KMS-11 (cell line): Measurements from ENCODE around the gene USP17L12.
"Not testable (repeated sequence)": the region's sequence is repeated elsewhere in the genome, so short reads cannot be mapped to it uniquely, and the experiment has no call there.

ENCODE experiments used
- H2AFZ ChIP-seq: fragments of 200-600 bp; sonication (generic); 2 replicates; pipeline ENCODE4 v1.6.1; 2016; ENCODE audit warnings: antibody characterized with exemption, mixed run types, low read depth
- H3K27ac ChIP-seq: fragments of 200-600 bp; sonication (generic); 2 replicates; pipeline ENCODE4 v1.6.1; 2016; ENCODE audit warnings: mild to moderate bottlenecking, mixed run types
- H3K27me3 ChIP-seq: fragments of 200-600 bp; sonication (generic); 2 replicates; pipeline ENCODE4 v1.6.1; 2017; ENCODE audit warnings: mild to moderate bottlenecking, low read depth, mixed run types, moderate library complexity; ENCODE audit not compliant: insufficient read depth
- H3K36me3 ChIP-seq: fragments of 200-600 bp; sonication (generic); 2 replicates; pipeline ENCODE4 v1.6.1; 2017; ENCODE audit warnings: mild to moderate bottlenecking, mixed run types; ENCODE audit not compliant: insufficient read depth
- H3K4me1 ChIP-seq: fragments of 200-600 bp; sonication (generic); 2 replicates; pipeline ENCODE4 v1.6.1; 2016; ENCODE audit warnings: mild to moderate bottlenecking, low read depth, mixed run types; ENCODE audit not compliant: poor library complexity, severe bottlenecking
- H3K4me2 ChIP-seq: fragments of 200-600 bp; sonication (generic); 2 replicates; pipeline ENCODE4 v1.7.0; 2016; ENCODE audit warnings: mild to moderate bottlenecking, mixed run types
- H3K4me3 ChIP-seq: fragments of 200-600 bp; sonication (generic); IDR thresholded peaks from 2 replicates; pipeline ENCODE4 v1.6.1; 2017; ENCODE audit warnings: low read depth, low read length, mixed read lengths; ENCODE audit not compliant: insufficient read depth
- H3K79me2 ChIP-seq: fragments of 200-600 bp; sonication (generic); 2 replicates; pipeline ENCODE4 v1.6.1; 2016; ENCODE audit warnings: low read depth, mixed run types; ENCODE audit not compliant: insufficient read depth
- H3K9ac ChIP-seq: fragments of 200-600 bp; sonication (generic); 2 replicates; pipeline ENCODE4 v1.6.1; 2016; ENCODE audit warnings: mild to moderate bottlenecking, mixed run types
- H4K20me1 ChIP-seq: fragments of 200-600 bp; sonication (generic); 2 replicates; pipeline ENCODE4 v1.6.1; 2016; ENCODE audit warnings: mild to moderate bottlenecking, mixed run types; ENCODE audit not compliant: insufficient read depth

Gene USP17L12

GRCh38 chr4:9253078-9253477 lies 33.1 kb downstream of the USP17L12 start, which contains the start of gene USP17L19:
USP17L19 (plus strand) TSS chr4:9253378; CDS start chr4:9253378, 0 bp downstream.
- not testable (repeated sequence) for H3K27ac ChIP-seq, H3K79me2 ChIP-seq, H3K9ac ChIP-seq, H4K20me1 ChIP-seq, H2AFZ ChIP-seq, H3K4me3 ChIP-seq, H3K4me1 ChIP-seq, H3K27me3 ChIP-seq, H3K4me2 ChIP-seq, H3K36me3 ChIP-seq

GRCh38 chr4:9257824-9258223 lies 37.9 kb downstream of the USP17L12 start, which contains the start of gene USP17L20:
USP17L20 (plus strand) TSS chr4:9258124; CDS start chr4:9258124, 0 bp downstream.
- not testable (repeated sequence) for H3K27me3 ChIP-seq, H3K4me3 ChIP-seq, H3K9ac ChIP-seq, H4K20me1 ChIP-seq, H3K36me3 ChIP-seq, H3K79me2 ChIP-seq, H3K27ac ChIP-seq, H3K4me2 ChIP-seq, H2AFZ ChIP-seq, H3K4me1 ChIP-seq

- H3K4me2 ChIP-seq, H3K4me1 ChIP-seq, H3K9ac ChIP-seq, H4K20me1 ChIP-seq, H3K36me3 ChIP-seq, H3K27me3 ChIP-seq, H3K27ac ChIP-seq, H2AFZ ChIP-seq, H3K79me2 ChIP-seq, H3K4me3 ChIP-seq: not testable (repeated sequence)
Observed at GRCh38 chr4:9262572-9262971, 42.6 kb downstream of the USP17L12 start, which contains the start of gene USP17L21. USP17L21 (plus strand) TSS chr4:9262872; CDS start chr4:9262872, 0 bp downstream.

- not testable (repeated sequence) for H3K27me3 ChIP-seq, H4K20me1 ChIP-seq, H3K4me2 ChIP-seq, H2AFZ ChIP-seq, H3K79me2 ChIP-seq, H3K9ac ChIP-seq, H3K4me1 ChIP-seq, H3K4me3 ChIP-seq, H3K27ac ChIP-seq, H3K36me3 ChIP-seq
Observed at GRCh38 chr4:9267319-9267718, 47.4 kb downstream of the USP17L12 start, which contains the start of gene USP17L22. USP17L22 (plus strand) TSS chr4:9267619; CDS start chr4:9267619, 0 bp downstream.
